Left ventricle myocardium inferior (tissue), 1 donor: ENCODE data around the gene GCK. TPM values are rescaled to one million over a fixed set of nuclear protein-coding genes. Genes with fewer than 3 reads are reported as not detected.

ENCODE experiments used
- DNase-seq: peaks from one replicate; pipeline ENCODE4 v3.0.0-alpha.2; 2020
- H3K27ac ChIP-seq: fragments of 200-600 bp; replicated peaks from 2 replicates; pipeline ENCODE4 v1.8.0; 2021
- H3K27me3 ChIP-seq: fragments of 200-600 bp; 2 replicates; pipeline ENCODE4 v1.8.0; 2021; ENCODE audit warnings: low read depth
- H3K36me3 ChIP-seq: fragments of 200-600 bp; 2 replicates; pipeline ENCODE4 v1.8.0; 2021
- H3K4me1 ChIP-seq: fragments of 200-600 bp; 2 replicates; pipeline ENCODE4 v1.8.0; 2021
- H3K4me3 ChIP-seq: fragments of 200-600 bp; 2 replicates; pipeline ENCODE4 v1.8.0; 2021; ENCODE audit warnings: mild to moderate bottlenecking, moderate library complexity
- H3K9me3 ChIP-seq: fragments of 200-600 bp; replicated peaks from 2 replicates; pipeline ENCODE4 v1.8.0; 2021
- CTCF ChIP-seq: fragments of 200-600 bp; IDR thresholded peaks from 2 replicates; pipeline ENCODE4 v1.8.0; 2021; ENCODE audit warnings: antibody characterized with exemption, mild to moderate bottlenecking, borderline replicate concordance
- intact Hi-C: fragments of 100-400 bp; cut with micrococcal nuclease; formaldehyde crosslinking; loops from one replicate; pipeline ENCODE4 v1.11.0; 2022
- total RNA-seq: library from RNA; stranded (reverse); fragmentation: NEBNext Ultra II Directional; extraction: Animal tissue kit (Norgen Biotek cat#: 25700); gene quantifications from one replicate; pipeline ENCODE4 v1.2.1, GENCODE V29; 2021
- donor health status: DM: no; HTN: yes; CAD: no; lungs with severe emphysema.

Gene GCK
- total RNA-seq, 1 donor from 2014 or later, result 0.49 TPM

GRCh38 chr7:44144426-44144967 is 44.7 kb downstream of the GCK start:
- intact Hi-C loops, result no loop called here
- peaks cover 29% of the 10 kb centered on the region for H3K4me1 ChIP-seq
- H3K27ac ChIP-seq, result no peak overlapping the region
- TF ChIP-seq CTCF, result no peak
- H3K36me3 ChIP-seq, result no peaks in the 10 kb centered on the region
- H3K9me3 ChIP-seq, result no peaks in the 10 kb centered on the region
- no peak for DNase-seq
- H3K27me3 ChIP-seq, result peaks cover 25% of the 10 kb centered on the region
- no peak overlapping the region for H3K4me3 ChIP-seq

GRCh38 chr7:44143646-44144250 is 45.5 kb downstream of the GCK start:
- intact Hi-C loops, result no loop called here
- Histone ChIP-seq H3K27me3 (peaks cover 25% of the 10 kb centered on the region), H3K36me3 (no peaks in the 10 kb centered on the region), H3K4me1 (peaks cover 30% of the 10 kb centered on the region), H3K4me3 (no peak overlapping the region), H3K9me3 (no peaks in the 10 kb centered on the region), H3K27ac (no peak overlapping the region)
- no peak for DNase-seq
- TF ChIP-seq CTCF, result no peak

- no peak for TF ChIP-seq CTCF
- Histone ChIP-seq H3K4me1 (peaks cover 30% of the 10 kb centered on the region), H3K36me3 (no peaks in the 10 kb centered on the region), H3K27me3 (peaks cover 17% of the 10 kb centered on the region), H3K9me3 (no peaks in the 10 kb centered on the region), H3K27ac (peak overlapping the region; percentile 63), H3K4me3 (no peak overlapping the region)
- DNase-seq, result no peak
- intact Hi-C loops, result no loop called here
Observed at GRCh38 chr7:44142028-44142427, 47.2 kb downstream of the GCK start.

- Histone ChIP-seq H3K27ac (peak within 1 kb of the TSS; percentile 63), H3K4me3 (peak within 1 kb of the TSS; percentile 59), H3K4me1 (peaks cover 26% of the 10 kb centered on the region), H3K27me3 (peaks cover 12% of the 10 kb centered on the region), H3K9me3 (no peaks in the 10 kb centered on the region), H3K36me3 (no peaks in the 10 kb centered on the region)
- DNase-seq, result no peak
- intact Hi-C loops, result no loop called here
- TF ChIP-seq CTCF, result no peak
Observed at GRCh38 chr7:44141221-44141850, 47.9 kb downstream of the GCK start, which contains the start of gene MYL7. Gene MYL7 (minus strand): TSS chr7:44141332. CDS start chr7:44141305, 27 bp downstream.

GRCh38 chr7:44140341-44140740 is 48.9 kb downstream of the GCK start:
- no peak for DNase-seq
- Histone ChIP-seq H3K36me3 (no peaks in the 10 kb centered on the region), H3K27me3 (peaks cover 2% of the 10 kb centered on the region), H3K4me3 (peak overlapping the region; percentile 59), H3K9me3 (no peaks in the 10 kb centered on the region), H3K4me1 (peaks cover 27% of the 10 kb centered on the region), H3K27ac (peak overlapping the region; percentile 63)
- TF ChIP-seq CTCF, result no peak
- intact Hi-C loops, result no loop called here
